Glutamatergic neuron (in vitro differentiated cells): ENCODE measurements around the gene LRRC4. TPM values are rescaled to one million over a fixed set of nuclear protein-coding genes. Genes with fewer than 3 reads are reported as not detected.

ENCODE experiments used
- DNase-seq: peaks from one replicate; pipeline ENCODE4 v3.0.0; 2022
- H3K27ac Mint-ChIP-seq: one replicate; pipeline ENCODE4 v1.8.0; 2020; ENCODE audit warnings: mild to moderate bottlenecking, mixed read lengths, inconsistent platforms; ENCODE audit not compliant: unreplicated experiment
- H3K27me3 Mint-ChIP-seq: one replicate; pipeline ENCODE4 v1.8.0; 2020; ENCODE audit warnings: mild to moderate bottlenecking, moderate library complexity, mixed read lengths, inconsistent platforms; ENCODE audit not compliant: unreplicated experiment
- H3K36me3 Mint-ChIP-seq: one replicate; pipeline ENCODE4 v1.8.0; 2020; ENCODE audit warnings: mild to moderate bottlenecking, mixed read lengths, inconsistent platforms; ENCODE audit not compliant: unreplicated experiment
- H3K4me1 Mint-ChIP-seq: one replicate; pipeline ENCODE4 v1.8.0; 2020; ENCODE audit warnings: mild to moderate bottlenecking, low read depth, mixed read lengths, inconsistent platforms; ENCODE audit not compliant: unreplicated experiment
- H3K4me3 Mint-ChIP-seq: one replicate; pipeline ENCODE4 v1.8.0; 2020; ENCODE audit warnings: mild to moderate bottlenecking, mixed read lengths, inconsistent platforms; ENCODE audit not compliant: unreplicated experiment
- H3K9me3 Mint-ChIP-seq: one replicate; pipeline ENCODE4 v1.8.0; 2020; ENCODE audit warnings: mild to moderate bottlenecking, moderate library complexity, mixed read lengths, inconsistent platforms; ENCODE audit not compliant: unreplicated experiment
- total RNA-seq: library from RNA; stranded (reverse); fragmentation: NEBNext Ultra II Directional; extraction: Animal tissue kit (Norgen Biotek cat#: 25700); gene quantifications from one replicate; pipeline ENCODE4 v1.2.1, GENCODE V29; 2021; ENCODE audit not compliant: unreplicated experiment
- TF ChIP-seq, protein P1 (sequence below): fragments of 200-600 bp; sonication (generic); IDR thresholded peaks from one replicate; pipeline ENCODE4 v1.5.0; 2021; ENCODE audit not compliant: partially characterized antibody, unreplicated experiment

The LRRC4 gene
- total RNA-seq, 1 donor from 2014 or later, result 60.0 TPM

GRCh38 chr7:128000854-128001265 lies 30.4 kb downstream of the LRRC4 start:
- H3K27ac Mint-ChIP-seq, result peak overlapping the region; percentile 31
- H3K27me3 Mint-ChIP-seq, result no peaks in the 10 kb centered on the region
- TF ChIP-seq, protein P1, sequence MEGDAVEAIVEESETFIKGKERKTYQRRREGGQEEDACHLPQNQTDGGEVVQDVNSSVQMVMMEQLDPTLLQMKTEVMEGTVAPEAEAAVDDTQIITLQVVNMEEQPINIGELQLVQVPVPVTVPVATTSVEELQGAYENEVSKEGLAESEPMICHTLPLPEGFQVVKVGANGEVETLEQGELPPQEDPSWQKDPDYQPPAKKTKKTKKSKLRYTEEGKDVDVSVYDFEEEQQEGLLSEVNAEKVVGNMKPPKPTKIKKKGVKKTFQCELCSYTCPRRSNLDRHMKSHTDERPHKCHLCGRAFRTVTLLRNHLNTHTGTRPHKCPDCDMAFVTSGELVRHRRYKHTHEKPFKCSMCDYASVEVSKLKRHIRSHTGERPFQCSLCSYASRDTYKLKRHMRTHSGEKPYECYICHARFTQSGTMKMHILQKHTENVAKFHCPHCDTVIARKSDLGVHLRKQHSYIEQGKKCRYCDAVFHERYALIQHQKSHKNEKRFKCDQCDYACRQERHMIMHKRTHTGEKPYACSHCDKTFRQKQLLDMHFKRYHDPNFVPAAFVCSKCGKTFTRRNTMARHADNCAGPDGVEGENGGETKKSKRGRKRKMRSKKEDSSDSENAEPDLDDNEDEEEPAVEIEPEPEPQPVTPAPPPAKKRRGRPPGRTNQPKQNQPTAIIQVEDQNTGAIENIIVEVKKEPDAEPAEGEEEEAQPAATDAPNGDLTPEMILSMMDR, result no peak
- peaks cover 12% of the 10 kb centered on the region for H3K9me3 Mint-ChIP-seq
- no peak for DNase-seq
- H3K4me3 Mint-ChIP-seq, result no peak overlapping the region
- no peaks in the 10 kb centered on the region for H3K36me3 Mint-ChIP-seq
- H3K4me1 Mint-ChIP-seq, result peaks cover 42% of the 10 kb centered on the region

- Mint-ChIP-seq H3K36me3 (no peaks in the 10 kb centered on the region), H3K4me1 (peaks cover 42% of the 10 kb centered on the region)
- DNase-seq, result no peak
Observed at GRCh38 chr7:128000048-128000447, 31.2 kb downstream of the LRRC4 start.

GRCh38 chr7:127998671-127999070 lies 32.6 kb downstream of the LRRC4 start:
- peaks cover 35% of the 10 kb centered on the region for H3K4me1 Mint-ChIP-seq
- TF ChIP-seq, protein P1, result no peak
- no peak for DNase-seq
- no peak overlapping the region for H3K27ac Mint-ChIP-seq
- peaks cover 12% of the 10 kb centered on the region for H3K9me3 Mint-ChIP-seq
- no peaks in the 10 kb centered on the region for H3K36me3 Mint-ChIP-seq
- no peak overlapping the region for H3K4me3 Mint-ChIP-seq
- no peaks in the 10 kb centered on the region for H3K27me3 Mint-ChIP-seq

More at GRCh38 chr7:128000048-128000447, 31.2 kb downstream of the LRRC4 start:
- H3K27me3 Mint-ChIP-seq, result no peaks in the 10 kb centered on the region
- no peak overlapping the region for H3K27ac Mint-ChIP-seq
- H3K9me3 Mint-ChIP-seq, result peaks cover 12% of the 10 kb centered on the region
- TF ChIP-seq, protein P1, result no peak
- H3K4me3 Mint-ChIP-seq, result no peak overlapping the region

GRCh38 chr7:127997226-127997922 lies 33.9 kb downstream of the LRRC4 start:
- no peak overlapping the region for H3K4me3 Mint-ChIP-seq
- no peaks in the 10 kb centered on the region for H3K36me3 Mint-ChIP-seq
- H3K27me3 Mint-ChIP-seq, result no peaks in the 10 kb centered on the region
- peaks cover 7% of the 10 kb centered on the region for H3K9me3 Mint-ChIP-seq
- DNase-seq, result no peak
- no peak overlapping the region for H3K27ac Mint-ChIP-seq
- TF ChIP-seq, protein P1, result no peak
- H3K4me1 Mint-ChIP-seq, result peaks cover 32% of the 10 kb centered on the region

DNA sequence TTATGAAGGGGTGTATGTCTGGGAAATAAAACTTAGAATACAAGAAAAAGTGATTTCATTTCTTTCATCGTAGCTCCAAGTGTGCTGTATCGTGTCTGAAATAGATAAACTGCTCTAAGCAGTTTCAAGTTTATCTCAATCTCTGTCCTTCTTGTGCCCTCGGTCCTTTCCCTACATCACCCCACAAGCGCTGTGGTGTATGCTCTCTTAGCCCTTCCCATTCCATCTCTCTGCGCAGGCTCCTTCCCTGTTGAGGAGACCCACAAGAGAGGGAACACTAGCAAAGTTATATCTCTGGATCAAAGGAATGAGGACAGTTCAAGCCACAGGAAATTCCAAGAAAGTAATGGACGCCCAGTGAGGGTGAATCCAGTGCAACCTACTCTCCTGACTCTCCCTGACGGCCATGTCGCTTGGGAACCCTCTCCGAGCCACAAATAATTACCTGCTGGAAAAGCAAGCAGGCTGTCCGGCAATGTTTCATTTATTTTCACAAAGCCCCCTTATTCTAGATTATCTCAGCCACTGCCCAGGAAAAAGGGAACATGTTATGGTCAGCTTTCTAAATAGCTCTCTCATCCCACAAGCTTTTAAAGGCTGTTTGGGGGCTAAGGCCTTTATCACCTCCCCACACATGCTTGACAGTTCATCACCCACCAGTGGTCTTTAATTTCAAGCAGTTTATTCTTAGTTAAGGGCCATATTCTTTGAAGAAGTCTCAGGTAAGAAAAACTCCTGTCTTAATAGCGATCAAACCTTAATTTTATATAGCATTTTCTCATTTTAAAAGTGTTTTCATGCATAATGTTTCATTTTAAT lies 34.8 kb downstream of the LRRC4 start:
- Mint-ChIP-seq H3K27me3 (no peaks in the 10 kb centered on the region), H3K4me3 (no peak overlapping the region), H3K36me3 (no peaks in the 10 kb centered on the region), H3K4me1 (peaks cover 32% of the 10 kb centered on the region), H3K9me3 (peaks cover 7% of the 10 kb centered on the region), H3K27ac (peak overlapping the region; percentile 93)
- TF ChIP-seq, protein P1, result no peak
- no peak for DNase-seq
